Fibroblast of lung (primary cell): ENCODE results near the gene NUDT3.

ENCODE experiments used
- EZH2 ChIP-seq: IDR thresholded peaks from 2 replicates; pipeline ENCODE4 v1.5.1; 2012; ENCODE audit warnings: low read length, control low read depth, mild to moderate bottlenecking; ENCODE audit errors: missing control alignments
- TF ChIP-seq, protein P1 (sequence below), 2 donors: IDR thresholded peaks in 1 of 2; conservative IDR thresholded peaks in 1 of 2; 1 replicate in 1 of 2; 2 replicates in 1 of 2; pipeline ENCODE4 v1.5.1; 2011 to 2012; ENCODE audit warnings: low read length in 2 of 2, control low read depth in 1 of 2, inconsistent platforms in 1 of 2, low read depth in 1 of 2, mild to moderate bottlenecking in 1 of 2

DNA sequence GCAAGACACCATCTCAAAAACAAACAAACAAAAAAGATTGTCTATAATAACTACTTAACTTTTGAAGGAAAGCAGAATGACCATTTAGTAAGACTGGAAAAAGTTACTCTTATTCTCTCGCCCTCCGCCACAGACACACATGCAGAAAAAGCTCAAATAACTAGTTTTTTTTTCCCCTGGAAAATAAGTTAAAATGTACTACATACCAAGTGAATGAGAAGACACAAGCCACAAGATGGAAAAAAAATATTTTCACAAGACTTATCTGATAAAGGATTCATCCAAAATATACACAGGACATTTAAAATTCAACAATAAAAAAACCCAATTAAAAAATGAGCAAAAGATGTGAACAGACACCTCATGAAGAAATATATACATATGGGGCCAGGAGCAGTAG lies 31.9 kb downstream of the NUDT3 start:
- TF ChIP-seq, protein P1, sequence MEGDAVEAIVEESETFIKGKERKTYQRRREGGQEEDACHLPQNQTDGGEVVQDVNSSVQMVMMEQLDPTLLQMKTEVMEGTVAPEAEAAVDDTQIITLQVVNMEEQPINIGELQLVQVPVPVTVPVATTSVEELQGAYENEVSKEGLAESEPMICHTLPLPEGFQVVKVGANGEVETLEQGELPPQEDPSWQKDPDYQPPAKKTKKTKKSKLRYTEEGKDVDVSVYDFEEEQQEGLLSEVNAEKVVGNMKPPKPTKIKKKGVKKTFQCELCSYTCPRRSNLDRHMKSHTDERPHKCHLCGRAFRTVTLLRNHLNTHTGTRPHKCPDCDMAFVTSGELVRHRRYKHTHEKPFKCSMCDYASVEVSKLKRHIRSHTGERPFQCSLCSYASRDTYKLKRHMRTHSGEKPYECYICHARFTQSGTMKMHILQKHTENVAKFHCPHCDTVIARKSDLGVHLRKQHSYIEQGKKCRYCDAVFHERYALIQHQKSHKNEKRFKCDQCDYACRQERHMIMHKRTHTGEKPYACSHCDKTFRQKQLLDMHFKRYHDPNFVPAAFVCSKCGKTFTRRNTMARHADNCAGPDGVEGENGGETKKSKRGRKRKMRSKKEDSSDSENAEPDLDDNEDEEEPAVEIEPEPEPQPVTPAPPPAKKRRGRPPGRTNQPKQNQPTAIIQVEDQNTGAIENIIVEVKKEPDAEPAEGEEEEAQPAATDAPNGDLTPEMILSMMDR (conservative IDR thresholded peaks at IDR 0.05 in 1 of 2, IDR thresholded peaks at IDR 0.05 in 1 of 2; ENCODE audit: low read depth in 1 of 2, low read length in 2 of 2): no peak
- TF ChIP-seq EZH2: no peak
